Uterus (tissue), 4 donors: ENCODE results near the gene ASTN2. TPM values are rescaled to one million over a fixed set of nuclear protein-coding genes. Genes with fewer than 3 reads are reported as not detected.

Source experiments
- DNase-seq, 2 donors: peaks; one replicate each; pipeline ENCODE4 v3.0.0-alpha.2; 2019 to 2020
- H3K27ac ChIP-seq, 2 donors: fragments of 200-600 bp; sonication (generic); 1 replicate in 1 of 2; 2 replicates in 1 of 2; pipeline ENCODE4 v1.5.1; 2016 to 2018
- H3K27me3 ChIP-seq, 2 donors: fragments of 200-600 bp; sonication (generic); one replicate each; pipeline ENCODE4 v1.5.1; 2018 to 2019; ENCODE audit warnings: control low read depth in 1 of 2
- H3K36me3 ChIP-seq, 2 donors: fragments of 200-600 bp; sonication (generic); one replicate each; pipeline ENCODE4 v1.5.1; 2019; ENCODE audit warnings: control low read depth in 1 of 2
- H3K4me1 ChIP-seq, 2 donors: fragments of 200-600 bp; sonication (generic); one replicate each; pipeline ENCODE4 v1.5.1; 2018 to 2019; ENCODE audit warnings: control low read depth in 1 of 2
- H3K4me3 ChIP-seq, 2 donors: fragments of 200-600 bp; sonication (generic); 1 replicate in 1 of 2; 2 replicates in 1 of 2; pipeline ENCODE4 v1.5.1; 2018 to 2019; ENCODE audit warnings: mild to moderate bottlenecking in 1 of 2
- H3K9me3 ChIP-seq, 2 donors: fragments of 200-600 bp; sonication (generic); one replicate each; pipeline ENCODE4 v1.5.1; 2019; ENCODE audit warnings: control low read depth in 1 of 2
- CTCF ChIP-seq, 4 experiments: fragments of 200-600 bp in 2 of 4; fragments of 450-650 bp in 2 of 4; sonication (generic) in 2 of 4; IDR thresholded peaks; one replicate each; pipeline ENCODE4 v1.5.1; 2016 to 2019; ENCODE audit warnings: antibody characterized with exemption in 4 of 4, mild to moderate bottlenecking in 2 of 4, moderate library complexity in 1 of 4
- POLR2A ChIP-seq, 2 donors: fragments of 450-650 bp; IDR thresholded peaks; one replicate each; pipeline ENCODE4 v1.6.1; 2016; ENCODE audit warnings: antibody characterized with exemption in 2 of 2, mild to moderate bottlenecking in 1 of 2, moderate library complexity in 1 of 2
- intact Hi-C: fragments of 100-400 bp; cut with DNase I; formaldehyde crosslinking; loops from one replicate; pipeline ENCODE4 v1.15.1; 2023; ENCODE audit warnings: low total_unique reads
- total RNA-seq, 4 donors: library from RNA; depleted of rRNA in 3 of 4; stranded (reverse); fragments of >200 nt in 3 of 4; gene quantifications; one replicate each; pipeline versions ENCODE4 v1.1.0 to v1.2.4, GENCODE V29; 2014 to 2023
- donor health status: DM: yes; HTN: yes; CAD: no.

Gene ASTN2
- total RNA-seq, 4 donors from 2014 or later, result 1.8 to 8.6 (median 6.7) TPM

DNA sequence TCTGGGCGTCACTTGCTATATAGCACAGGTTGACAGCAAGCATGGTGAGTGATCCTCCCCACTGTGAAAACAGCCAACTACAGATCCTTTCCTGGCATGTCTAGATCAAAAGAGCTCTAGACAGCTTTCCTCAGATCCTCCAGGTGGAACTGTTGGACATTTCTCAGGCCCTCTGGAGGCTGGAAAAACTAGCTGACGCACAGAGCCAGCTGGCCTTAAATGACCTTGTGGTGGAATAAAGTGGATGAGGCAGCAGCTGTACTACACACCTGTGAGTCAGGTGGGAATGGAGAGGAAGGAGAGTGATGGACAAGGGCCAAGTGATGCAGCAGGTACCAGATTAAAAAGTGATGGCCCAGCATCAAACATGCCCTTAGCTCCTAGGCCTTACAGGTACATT lies 555.1 kb downstream of the ASTN2 start:
- H3K36me3 ChIP-seq, result no peaks in the 10 kb centered on the region
- no peaks in the 10 kb centered on the region for H3K9me3 ChIP-seq
- no peaks in the 10 kb centered on the region for H3K4me1 ChIP-seq
- DNase-seq, result no peak
- intact Hi-C loops, result no loop called here
- H3K27ac ChIP-seq, result no peak overlapping the region
- no peaks in the 10 kb centered on the region for H3K27me3 ChIP-seq
- no peak overlapping the region for H3K4me3 ChIP-seq
- TF ChIP-seq CTCF (IDR thresholded peaks at IDR 0.05), result no peak
- TF ChIP-seq POLR2A (IDR thresholded peaks at IDR 0.05), result no peak

DNA sequence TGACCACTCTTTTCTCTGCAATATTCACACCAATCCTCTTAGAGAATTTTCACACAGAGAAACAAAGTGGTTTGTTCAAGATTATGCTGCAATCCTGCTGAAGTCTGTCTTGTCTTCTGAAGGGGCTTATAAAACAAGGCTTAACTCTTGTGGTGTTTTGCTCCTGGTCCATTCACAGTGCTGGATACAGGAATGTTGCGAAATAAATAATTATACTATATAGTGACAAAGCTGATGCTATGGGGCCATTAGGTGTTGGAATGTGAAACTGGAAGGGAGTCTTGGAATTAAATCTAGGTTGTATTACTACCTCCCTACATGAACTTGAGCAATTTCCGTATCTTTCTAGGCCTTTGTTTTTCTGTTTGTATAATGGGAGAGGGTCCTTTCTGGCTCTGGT lies 557.5 kb downstream of the ASTN2 start:
- intact Hi-C loops, result no loop called here
- H3K27me3 ChIP-seq, result no peaks in the 10 kb centered on the region
- DNase-seq, result no peak
- no peak overlapping the region for H3K27ac ChIP-seq
- H3K4me3 ChIP-seq, result no peak overlapping the region
- TF ChIP-seq POLR2A (IDR thresholded peaks at IDR 0.05) (no peak), CTCF (IDR thresholded peaks at IDR 0.05) (no peak)
- H3K9me3 ChIP-seq, result no peaks in the 10 kb centered on the region
- no peaks in the 10 kb centered on the region for H3K36me3 ChIP-seq
- no peaks in the 10 kb centered on the region for H3K4me1 ChIP-seq

GRCh38 chr9:116855881-116856662 lies 558.8 kb downstream of the ASTN2 start:
- Histone ChIP-seq H3K4me1 (no peaks in the 10 kb centered on the region), H3K27me3 (no peaks in the 10 kb centered on the region), H3K27ac (no peak overlapping the region), H3K36me3 (no peaks in the 10 kb centered on the region), H3K4me3 (no peak overlapping the region), H3K9me3 (no peaks in the 10 kb centered on the region)
- no peak for TF ChIP-seq CTCF (IDR thresholded peaks at IDR 0.05)
- TF ChIP-seq POLR2A (IDR thresholded peaks at IDR 0.05), result no peak
- intact Hi-C loops, result no loop called here
- no peak for DNase-seq

GRCh38 chr9:116849721-116850120 lies 565.1 kb downstream of the ASTN2 start:
- H3K27ac ChIP-seq, result no peak overlapping the region
- H3K9me3 ChIP-seq, result no peaks in the 10 kb centered on the region
- H3K4me1 ChIP-seq, result no peaks in the 10 kb centered on the region
- DNase-seq, result no peak
- TF ChIP-seq POLR2A (IDR thresholded peaks at IDR 0.05), result no peak
- TF ChIP-seq CTCF (IDR thresholded peaks at IDR 0.05), result no peak
- intact Hi-C loops, result no loop called here
- no peak overlapping the region for H3K4me3 ChIP-seq
- H3K36me3 ChIP-seq, result no peaks in the 10 kb centered on the region
- H3K27me3 ChIP-seq, result no peaks in the 10 kb centered on the region

DNA sequence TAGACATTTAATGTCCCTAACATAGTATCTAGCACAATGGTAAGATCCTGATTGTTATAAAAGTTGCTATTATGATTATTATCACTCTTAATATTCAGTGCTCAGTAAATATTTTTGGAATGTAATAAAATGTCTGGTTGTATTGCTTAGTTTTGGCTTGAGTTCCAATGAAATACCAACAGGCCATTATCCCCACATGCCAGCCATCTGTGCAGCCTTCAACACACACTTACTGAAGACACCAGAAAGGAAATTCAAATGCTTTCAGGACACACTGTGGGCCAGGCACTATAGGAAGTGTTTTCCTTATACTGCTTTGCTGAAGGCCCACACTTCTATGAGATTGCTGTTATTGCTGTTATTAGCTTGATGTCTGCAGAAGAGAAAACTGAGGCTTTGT lies 570.2 kb downstream of the ASTN2 start:
- no peaks in the 10 kb centered on the region for H3K27me3 ChIP-seq
- intact Hi-C loops, result no loop called here
- no peaks in the 10 kb centered on the region for H3K36me3 ChIP-seq
- H3K9me3 ChIP-seq, result no peaks in the 10 kb centered on the region
- DNase-seq, result no peak
- no peaks in the 10 kb centered on the region for H3K4me1 ChIP-seq
- H3K4me3 ChIP-seq, result no peak overlapping the region
- no peak overlapping the region for H3K27ac ChIP-seq
- TF ChIP-seq POLR2A (IDR thresholded peaks at IDR 0.05) (no peak), CTCF (IDR thresholded peaks at IDR 0.05) (no peak)
